Astrocyte of the spinal cord (primary cell): ENCODE results near the gene SOAT2.

Experiments used
- DNase-seq: peaks from one replicate; pipeline ENCODE4 v3.0.0; 2011; ENCODE audit warnings: low read depth, low spot score
- H3K4me3 ChIP-seq: 2 replicates; pipeline ENCODE4 v1.5.1; 2011; ENCODE audit warnings: low read depth, mild to moderate bottlenecking, low read length, moderate library complexity
- in situ Hi-C: cut with HindIII; loops from 2 replicates; pipeline ENCODE4 v1.10.0; 2017; ENCODE audit warnings: low sequenced_read_pairs
- TF ChIP-seq, protein P1 (sequence below): IDR thresholded peaks from 2 replicates; pipeline ENCODE4 v1.5.1; 2012; ENCODE audit warnings: low read depth, mild to moderate bottlenecking, low read length, inconsistent platforms

SOAT2 gene

DNA sequence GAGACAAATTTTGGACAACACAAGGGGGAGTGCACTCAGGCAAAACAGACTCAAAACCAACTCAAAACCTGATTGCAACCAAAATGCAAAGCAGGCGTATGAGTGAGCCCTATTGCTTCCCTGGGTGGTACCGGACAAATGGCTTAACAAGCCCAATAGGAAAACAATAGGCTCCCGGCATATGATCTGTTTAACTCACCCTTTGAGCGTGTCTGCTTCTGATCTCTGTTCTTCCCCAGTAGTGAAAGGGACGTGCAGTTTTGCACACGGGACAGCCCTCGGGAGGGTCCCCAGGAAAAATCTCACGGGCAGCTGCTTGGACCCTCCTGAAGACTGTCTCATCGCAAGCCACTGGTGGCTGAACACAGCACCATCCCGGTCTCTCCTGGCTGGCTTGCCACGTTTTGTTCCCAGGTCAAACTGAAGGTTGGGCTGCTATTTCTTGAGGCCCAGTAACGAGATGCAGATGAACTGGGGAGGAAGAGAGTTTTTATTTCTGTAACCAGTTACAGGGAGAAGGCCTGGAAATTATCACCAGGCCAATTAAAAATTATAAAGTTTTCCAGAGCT, 9.9 kb downstream of the SOAT2 start:
- no peak for DNase-seq
- TF ChIP-seq, protein P1, sequence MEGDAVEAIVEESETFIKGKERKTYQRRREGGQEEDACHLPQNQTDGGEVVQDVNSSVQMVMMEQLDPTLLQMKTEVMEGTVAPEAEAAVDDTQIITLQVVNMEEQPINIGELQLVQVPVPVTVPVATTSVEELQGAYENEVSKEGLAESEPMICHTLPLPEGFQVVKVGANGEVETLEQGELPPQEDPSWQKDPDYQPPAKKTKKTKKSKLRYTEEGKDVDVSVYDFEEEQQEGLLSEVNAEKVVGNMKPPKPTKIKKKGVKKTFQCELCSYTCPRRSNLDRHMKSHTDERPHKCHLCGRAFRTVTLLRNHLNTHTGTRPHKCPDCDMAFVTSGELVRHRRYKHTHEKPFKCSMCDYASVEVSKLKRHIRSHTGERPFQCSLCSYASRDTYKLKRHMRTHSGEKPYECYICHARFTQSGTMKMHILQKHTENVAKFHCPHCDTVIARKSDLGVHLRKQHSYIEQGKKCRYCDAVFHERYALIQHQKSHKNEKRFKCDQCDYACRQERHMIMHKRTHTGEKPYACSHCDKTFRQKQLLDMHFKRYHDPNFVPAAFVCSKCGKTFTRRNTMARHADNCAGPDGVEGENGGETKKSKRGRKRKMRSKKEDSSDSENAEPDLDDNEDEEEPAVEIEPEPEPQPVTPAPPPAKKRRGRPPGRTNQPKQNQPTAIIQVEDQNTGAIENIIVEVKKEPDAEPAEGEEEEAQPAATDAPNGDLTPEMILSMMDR = no peak
- H3K4me3 ChIP-seq = no peak overlapping the region
- in situ Hi-C loops = no loop called here

DNA sequence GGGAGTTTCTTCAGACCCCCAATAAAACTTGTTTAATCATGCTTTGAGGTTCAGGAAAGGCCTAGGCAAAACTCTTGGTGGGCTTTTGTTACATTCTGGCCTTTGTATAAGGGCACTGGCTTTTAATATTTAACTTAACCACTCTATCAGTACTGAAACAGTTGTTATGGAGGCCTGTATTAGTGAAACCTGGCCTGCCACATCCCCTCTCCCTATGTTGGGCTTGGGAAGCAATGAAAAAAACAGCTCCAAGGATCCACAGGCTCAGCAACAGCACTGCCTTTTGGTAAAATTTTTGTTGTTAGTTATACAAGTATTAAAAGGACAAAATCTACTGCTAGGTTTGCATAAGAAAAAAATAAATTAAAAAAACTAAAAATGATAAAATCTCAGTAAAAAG, 10.7 kb downstream of the SOAT2 start:
- in situ Hi-C loops = no loop called here
- H3K4me3 ChIP-seq = no peak overlapping the region
- no peak for DNase-seq
- TF ChIP-seq, protein P1 = no peak

DNA sequence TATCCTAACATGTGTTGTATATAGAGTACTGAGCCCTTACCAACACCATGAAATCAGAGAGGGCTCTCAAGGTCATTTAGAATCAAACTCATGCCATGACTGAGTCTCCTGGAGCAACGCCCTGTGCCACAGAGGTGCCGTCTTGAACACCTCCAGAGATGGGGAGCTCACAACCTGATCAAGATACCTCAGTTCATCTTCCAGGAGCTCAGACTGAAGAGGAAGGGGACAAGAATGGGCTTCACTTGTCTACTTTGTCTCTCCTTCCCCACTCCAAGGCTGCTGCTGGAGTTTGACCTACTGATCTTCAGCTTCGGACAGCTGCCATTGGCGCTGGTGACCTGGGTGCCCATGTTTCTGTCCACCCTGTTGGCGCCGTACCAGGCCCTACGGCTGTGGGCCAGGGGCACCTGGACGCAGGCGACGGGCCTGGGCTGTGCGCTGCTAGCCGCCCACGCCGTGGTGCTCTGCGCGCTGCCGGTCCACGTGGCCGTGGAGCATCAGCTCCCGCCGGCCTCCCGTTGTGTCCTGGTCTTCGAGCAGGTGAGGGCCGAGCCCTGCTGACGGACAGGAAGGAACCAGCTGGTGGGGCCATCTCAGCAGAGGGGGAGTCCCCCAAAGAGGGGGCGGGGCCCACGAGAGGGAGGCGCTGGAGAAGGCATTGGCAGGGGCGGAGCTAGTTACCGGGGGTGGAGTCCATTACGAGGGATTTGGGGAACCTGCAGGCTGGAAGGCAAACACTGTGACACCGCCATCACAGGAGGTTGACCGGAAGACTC, 12.0 kb downstream of the SOAT2 start:
- in situ Hi-C loops = no loop called here
- TF ChIP-seq, protein P1 = no peak
- no peak overlapping the region for H3K4me3 ChIP-seq

DNA sequence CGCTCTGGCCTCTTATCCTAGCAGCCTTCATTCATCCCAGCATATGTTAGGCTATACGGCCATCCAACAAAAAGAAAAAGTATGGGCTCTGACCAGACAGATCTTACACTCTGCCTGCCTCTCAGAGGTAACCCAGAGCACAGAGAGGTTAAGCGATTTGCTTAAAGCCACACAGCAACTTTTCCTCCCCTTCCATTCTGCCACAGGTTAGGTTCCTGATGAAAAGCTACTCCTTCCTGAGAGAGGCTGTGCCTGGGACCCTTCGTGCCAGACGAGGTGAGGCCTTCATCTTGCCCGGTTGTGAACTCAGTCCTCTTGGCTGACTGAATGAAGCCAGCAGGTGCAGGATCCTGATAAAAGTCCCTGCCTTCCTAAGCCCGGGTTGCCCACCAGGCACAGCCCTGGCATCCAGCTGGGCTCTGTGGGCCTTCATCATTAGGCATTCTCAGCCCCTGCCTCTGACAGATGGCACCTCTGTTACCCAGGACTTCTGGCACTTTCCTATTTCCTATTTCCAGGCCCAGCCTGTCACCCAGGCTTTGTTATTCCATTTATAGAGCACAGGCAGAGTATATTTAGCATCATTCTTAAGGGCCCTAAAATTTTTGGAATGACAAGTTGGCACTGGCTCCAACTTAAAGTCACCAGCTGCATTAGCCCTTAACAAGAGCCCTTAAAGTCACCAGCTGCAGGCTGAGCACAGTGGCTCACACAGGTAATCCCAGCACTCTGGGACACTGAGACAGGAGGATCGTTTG, 12.8 kb downstream of the SOAT2 start:
- DNase-seq = no peak
- in situ Hi-C loops = no loop called here
- TF ChIP-seq, protein P1 = no peak

More for the DNA sequence above, 12.0 kb downstream of the SOAT2 start:
- DNase-seq = no peak

DNA sequence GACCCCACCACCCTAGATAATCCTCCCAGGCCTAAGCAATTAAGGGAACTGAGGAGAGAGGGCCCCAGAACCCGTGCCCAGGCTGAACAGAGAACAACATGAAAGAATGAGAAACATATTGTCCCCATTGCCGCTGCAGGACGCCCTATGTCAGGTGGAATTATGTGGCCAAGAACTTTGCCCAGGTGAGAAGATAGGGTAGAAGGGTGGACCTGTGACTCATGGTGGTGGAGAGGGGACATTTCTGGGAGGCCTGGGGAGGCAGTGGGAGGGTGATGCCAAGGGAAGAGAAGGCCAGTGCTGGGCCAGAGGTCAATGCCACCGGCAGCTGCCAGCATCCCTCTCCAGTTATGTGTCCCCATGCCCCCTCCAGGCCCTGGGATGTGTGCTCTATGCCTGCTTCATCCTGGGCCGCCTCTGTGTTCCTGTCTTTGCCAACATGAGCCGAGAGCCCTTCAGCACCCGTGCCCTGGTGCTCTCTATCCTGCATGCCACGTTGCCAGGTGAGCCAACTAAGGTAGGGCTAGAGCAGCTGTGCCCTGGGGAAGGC, 15.5 kb downstream of the SOAT2 start:
- DNase-seq = no peak
- TF ChIP-seq, protein P1 = no peak
- in situ Hi-C loops = no loop called here
- no peak overlapping the region for H3K4me3 ChIP-seq

More for the DNA sequence above, 12.8 kb downstream of the SOAT2 start:
- H3K4me3 ChIP-seq = no peak overlapping the region

DNA sequence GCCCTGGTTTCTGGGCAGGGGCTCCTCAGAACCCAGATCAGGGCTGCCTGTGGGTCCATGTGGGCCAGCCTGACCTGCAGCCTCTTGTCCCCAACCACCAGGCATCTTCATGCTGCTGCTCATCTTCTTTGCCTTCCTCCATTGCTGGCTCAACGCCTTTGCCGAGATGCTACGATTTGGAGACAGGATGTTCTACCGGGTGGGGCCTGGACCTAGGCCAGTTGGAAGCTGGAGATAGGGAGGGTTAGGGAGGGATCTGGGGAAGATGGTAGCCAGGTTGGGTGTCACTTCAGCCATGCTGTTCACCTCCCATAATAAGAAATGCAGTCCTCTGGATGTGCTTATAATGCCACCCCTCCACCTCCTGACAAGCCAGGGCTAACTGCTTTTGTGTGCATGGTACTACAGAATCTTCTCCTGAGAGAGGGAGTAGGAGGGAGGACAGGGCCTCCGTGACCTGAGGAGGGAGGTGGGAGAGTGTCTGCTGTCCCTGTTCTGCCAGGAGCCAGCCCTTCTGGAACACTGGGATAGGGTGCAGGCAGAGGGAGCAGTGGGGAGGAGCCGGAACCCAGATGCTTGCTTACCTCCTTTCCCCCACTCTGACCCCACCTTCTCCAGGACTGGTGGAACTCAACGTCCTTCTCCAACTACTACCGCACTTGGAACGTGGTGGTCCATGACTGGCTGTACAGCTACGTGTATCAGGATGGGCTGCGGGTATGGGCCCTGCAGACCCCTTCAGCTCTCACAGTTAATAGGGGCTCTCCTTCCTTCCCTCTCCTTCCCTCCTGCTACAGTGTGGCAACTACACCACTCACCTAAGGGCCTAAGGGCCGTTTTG, 17.6 kb downstream of the SOAT2 start:
- in situ Hi-C loops = no loop called here
- no peak for DNase-seq
- no peak overlapping the region for H3K4me3 ChIP-seq
- TF ChIP-seq, protein P1 = no peak
